GM12873 (cell line): Measurements from ENCODE around the gene KIF1B.

Experiments
- TF ChIP-seq, protein P1 (sequence below): IDR thresholded peaks from 2 replicates; pipeline ENCODE4 v1.5.1; 2012; ENCODE audit warnings: low read depth, mild to moderate bottlenecking, moderate library complexity, low read length, control low read depth; ENCODE audit not compliant: insufficient read depth; ENCODE audit errors: missing control alignments

The KIF1B gene

GRCh38 chr1:10249808-10250457 lies 39.6 kb downstream of the KIF1B start:
- TF ChIP-seq, protein P1, sequence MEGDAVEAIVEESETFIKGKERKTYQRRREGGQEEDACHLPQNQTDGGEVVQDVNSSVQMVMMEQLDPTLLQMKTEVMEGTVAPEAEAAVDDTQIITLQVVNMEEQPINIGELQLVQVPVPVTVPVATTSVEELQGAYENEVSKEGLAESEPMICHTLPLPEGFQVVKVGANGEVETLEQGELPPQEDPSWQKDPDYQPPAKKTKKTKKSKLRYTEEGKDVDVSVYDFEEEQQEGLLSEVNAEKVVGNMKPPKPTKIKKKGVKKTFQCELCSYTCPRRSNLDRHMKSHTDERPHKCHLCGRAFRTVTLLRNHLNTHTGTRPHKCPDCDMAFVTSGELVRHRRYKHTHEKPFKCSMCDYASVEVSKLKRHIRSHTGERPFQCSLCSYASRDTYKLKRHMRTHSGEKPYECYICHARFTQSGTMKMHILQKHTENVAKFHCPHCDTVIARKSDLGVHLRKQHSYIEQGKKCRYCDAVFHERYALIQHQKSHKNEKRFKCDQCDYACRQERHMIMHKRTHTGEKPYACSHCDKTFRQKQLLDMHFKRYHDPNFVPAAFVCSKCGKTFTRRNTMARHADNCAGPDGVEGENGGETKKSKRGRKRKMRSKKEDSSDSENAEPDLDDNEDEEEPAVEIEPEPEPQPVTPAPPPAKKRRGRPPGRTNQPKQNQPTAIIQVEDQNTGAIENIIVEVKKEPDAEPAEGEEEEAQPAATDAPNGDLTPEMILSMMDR = no peak

GRCh38 chr1:10250663-10251062 lies 40.3 kb downstream of the KIF1B start:
- TF ChIP-seq, protein P1 = no peak

DNA sequence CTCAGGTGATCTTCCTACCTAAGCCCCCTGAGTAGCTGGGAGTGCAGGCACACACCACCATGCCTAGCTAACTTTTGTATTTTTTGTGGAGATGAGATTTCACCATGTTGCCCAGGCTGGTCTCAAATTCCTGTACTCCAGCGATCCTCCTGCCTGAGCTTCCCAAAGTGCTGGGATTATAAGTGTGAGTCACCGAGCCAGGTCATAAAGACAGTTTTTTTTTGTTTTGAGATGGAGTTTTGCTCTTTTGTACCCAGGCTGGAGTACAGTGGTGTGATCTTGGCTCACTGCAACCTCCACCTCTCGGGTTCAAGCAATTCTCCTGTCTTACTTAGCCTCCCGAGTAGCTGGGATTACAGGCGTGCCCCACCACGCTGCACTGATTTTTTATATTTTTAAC lies 42.1 kb downstream of the KIF1B start:
- TF ChIP-seq, protein P1 = no peak

DNA sequence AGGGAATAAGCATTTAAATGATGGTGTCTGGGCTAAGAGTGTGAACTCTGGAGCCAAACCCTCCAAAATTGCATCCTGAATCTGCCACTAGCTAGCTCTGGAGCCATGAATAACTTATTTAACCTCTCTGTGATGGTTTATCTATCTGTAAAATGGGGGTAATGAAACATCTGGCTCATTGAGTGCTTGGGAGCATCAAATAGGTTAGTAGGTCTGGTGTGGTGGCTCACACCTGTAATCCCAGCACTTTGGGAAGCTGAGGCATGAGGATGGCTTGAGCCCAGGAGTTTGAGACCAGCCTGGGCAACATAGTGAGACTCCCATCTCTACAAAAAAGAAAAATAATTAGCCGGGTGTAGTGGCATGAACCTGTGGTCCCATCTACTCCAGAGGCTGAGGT lies 42.8 kb downstream of the KIF1B start:
- TF ChIP-seq, protein P1 = no peak

DNA sequence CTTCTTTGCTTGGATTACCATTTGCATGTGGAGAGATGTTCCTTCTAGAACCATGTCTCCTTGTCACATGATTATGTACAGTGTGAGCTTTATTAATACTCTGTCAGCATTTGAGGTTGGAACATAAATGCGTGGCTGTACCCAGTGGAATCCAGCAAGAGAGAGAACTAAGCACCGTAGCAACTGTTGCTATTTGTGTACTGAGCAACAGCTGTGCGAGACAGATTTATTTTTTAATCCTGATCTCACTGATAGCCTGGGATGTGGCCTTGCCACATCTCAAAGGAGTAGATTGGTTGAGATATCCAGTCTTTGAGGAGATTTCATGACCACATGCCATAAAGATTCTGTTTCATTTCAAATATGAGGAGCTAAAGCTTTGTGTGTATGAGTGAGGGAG lies 43.4 kb downstream of the KIF1B start:
- TF ChIP-seq, protein P1 = no peak

DNA sequence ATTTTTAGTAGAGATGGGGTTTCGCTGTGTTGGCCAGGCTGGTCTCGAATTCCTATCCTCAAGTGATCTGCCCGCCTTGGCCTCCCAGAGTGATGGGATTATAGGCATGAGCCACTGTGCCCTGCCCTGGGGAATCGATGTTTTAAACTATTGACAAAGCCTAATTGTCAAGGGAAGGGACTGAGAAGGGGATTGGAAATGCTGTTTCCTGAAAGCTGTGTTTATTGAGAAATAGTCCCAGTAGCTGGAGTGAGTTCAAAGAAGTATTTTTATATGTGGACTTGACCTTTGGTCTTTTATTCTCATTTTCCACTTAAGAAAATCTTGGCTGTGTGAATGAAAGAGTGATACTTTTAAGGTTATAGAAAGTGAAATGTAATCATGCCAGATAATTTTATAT lies 47.5 kb downstream of the KIF1B start:
- TF ChIP-seq, protein P1 = no peak

DNA sequence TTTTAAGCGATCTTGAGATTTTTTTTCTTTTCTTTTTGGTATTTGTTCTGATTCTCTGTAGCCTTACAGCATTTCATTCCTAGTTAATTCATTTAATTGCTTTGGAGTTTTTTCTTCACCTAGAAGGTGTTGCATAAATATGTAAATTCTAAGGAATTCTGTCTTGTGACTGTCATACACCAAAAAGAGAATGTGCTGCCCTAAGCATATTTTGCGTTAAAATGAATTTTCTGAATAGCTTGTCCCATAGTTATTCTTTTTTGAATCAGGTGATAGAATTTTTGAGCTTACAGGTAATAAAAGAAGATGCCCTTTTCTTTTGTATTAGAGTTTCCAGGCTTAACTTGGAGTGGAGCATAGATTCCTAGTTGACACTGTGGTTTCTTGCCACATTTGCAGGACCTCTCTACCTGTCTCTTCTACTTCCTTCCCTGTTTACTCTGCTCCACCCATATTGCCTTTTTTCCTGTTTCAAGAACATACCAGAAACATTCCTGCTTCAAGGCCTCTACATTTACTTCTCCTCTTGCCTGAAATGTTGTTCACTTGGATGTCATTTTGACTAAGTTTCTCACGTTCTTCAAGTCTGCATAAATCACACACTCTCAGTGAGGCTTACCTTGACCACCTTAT lies 53.2 kb downstream of the KIF1B start:
- TF ChIP-seq, protein P1 = no peak
